Kidney (tissue), 14 donors: ENCODE data around the gene LRRC43. TPM values are rescaled to one million over a fixed set of nuclear protein-coding genes. Genes with fewer than 3 reads are reported as not detected.
"Not testable (repeated sequence)": the region's sequence is repeated elsewhere in the genome, so short reads cannot be mapped to it uniquely, and the experiment has no call there.

ENCODE experiments used
- DNase-seq, 5 donors: peaks; one replicate each; pipeline ENCODE4 v3.0.0-alpha.2; 2013 to 2020
- FAIRE-seq: peaks from 2 replicates; lab custom pipeline; 2012; peaks lifted over from hg19 to GRCh38; lab: Jason Lieb, UNC
- H3K27ac ChIP-seq, 2 donors: one replicate each; pipeline ENCODE4 v1.7.0; 2013; ENCODE audit warnings: low read depth in 2 of 2, low read length in 2 of 2, inconsistent platforms in 1 of 2
- H3K27me3 ChIP-seq: one replicate; pipeline ENCODE4 v1.7.1; 2013; ENCODE audit warnings: low read length, inconsistent platforms; ENCODE audit not compliant: control insufficient read depth, insufficient read depth
- H3K36me3 ChIP-seq, 3 donors: one replicate each; pipeline versions ENCODE4 v1.7.0 to v1.7.1; 2013; ENCODE audit warnings: low read length in 3 of 3, control low read depth in 1 of 3, inconsistent platforms in 1 of 3; ENCODE audit not compliant: insufficient read depth in 3 of 3, control insufficient read depth in 2 of 3
- H3K4me1 ChIP-seq, 3 donors: one replicate each; pipeline versions ENCODE4 v1.7.0 to v1.7.1; 2013; ENCODE audit warnings: low read length in 3 of 3, inconsistent platforms in 1 of 3, low read depth in 1 of 3; ENCODE audit not compliant: control insufficient read depth in 2 of 3, insufficient read depth in 2 of 3
- H3K4me3 ChIP-seq, 3 donors: one replicate each; pipeline versions ENCODE4 v1.7.0 to v1.8.1; 2013; ENCODE audit warnings: low read length in 3 of 3, control low read depth in 1 of 3, inconsistent platforms in 1 of 3
- H3K9ac ChIP-seq, 3 donors: one replicate each; pipeline versions ENCODE4 v1.7.0 to v1.7.1; 2013; ENCODE audit warnings: low read length in 3 of 3, control low read depth in 1 of 3, inconsistent platforms in 1 of 3
- H3K9me3 ChIP-seq, 3 donors: one replicate each; pipeline versions ENCODE4 v1.7.0 to v1.7.1; 2013; ENCODE audit warnings: low read length in 3 of 3, control low read depth in 1 of 3, inconsistent platforms in 1 of 3; ENCODE audit not compliant: control insufficient read depth in 2 of 3, insufficient read depth in 1 of 3
- CTCF ChIP-seq: IDR thresholded peaks from 3 replicates; pipeline ENCODE4 v1.5.1; 2012; ENCODE audit warnings: mild to moderate bottlenecking, moderate library complexity, borderline replicate concordance; ENCODE audit not compliant: insufficient read depth; ENCODE audit errors: extremely low read depth
- intact Hi-C: fragments of 100-400 bp; cut with DNase I; formaldehyde crosslinking; loops from one replicate; pipeline ENCODE4 v1.11.1; 2022
- polyA plus RNA-seq: library from polyadenylated mRNA; stranded (reverse); fragments of 350-450 nt; fragmentation: Illumina TruSeq; extraction: RNeasy Lipid Tissue Mini Kit (QIAGEN cat#74804); gene quantifications from one replicate; pipeline ENCODE4 v1.2.3, GENCODE V29; 2014; ENCODE audit warnings: low read depth, low replicate concordance; ENCODE audit not compliant: insufficient read depth
- total RNA-seq: library from RNA; stranded (reverse); fragmentation: NEBNext Ultra II Directional; extraction: Animal tissue kit (Norgen Biotek cat#: 25700); gene quantifications from one replicate; pipeline ENCODE4 v1.2.1, GENCODE V29; 2021
- donor health status: control.
- donor health status: control.
- donor health status: control.
- donor health status: control.
- donor health status: control.
- donor health status: DM: yes; HTN: yes; CAD: no.
- donor health status: Normal renal cell carcinoma (clear cell type).

Gene LRRC43
- total and polyA plus RNA-seq, 2 donors from 2014 or later, result 4.8 to 7.9 TPM

DNA sequence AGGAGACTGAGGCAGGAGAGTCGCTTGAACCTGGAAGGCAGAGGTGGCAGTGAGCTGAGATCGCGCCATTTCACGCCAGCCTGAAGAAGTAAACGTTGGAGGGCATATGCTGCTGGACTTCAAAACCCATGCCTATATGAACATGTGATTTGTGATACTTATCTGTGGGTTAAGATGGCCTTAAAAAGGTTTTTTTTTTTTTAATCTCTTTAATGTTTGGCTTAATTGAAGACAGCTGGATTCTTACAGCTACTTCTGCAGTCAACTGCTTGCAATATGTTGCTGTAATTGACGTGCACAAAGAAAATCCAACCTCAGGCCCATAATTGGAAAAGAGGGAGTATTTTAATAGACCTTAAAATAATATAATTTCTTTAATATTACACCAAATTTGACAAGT is 19.1 kb downstream of the LRRC43 start:
- peaks cover 4% of the 10 kb centered on the region for H3K27me3 ChIP-seq
- intact Hi-C loops, result no loop called here

GRCh38 chr12:122202811-122203210 is 19.9 kb downstream of the LRRC43 start:
- intact Hi-C loops, H3K27ac ChIP-seq, H3K9ac ChIP-seq, H3K36me3 ChIP-seq, H3K27me3 ChIP-seq, H3K4me1 ChIP-seq, FAIRE-seq, H3K9me3 ChIP-seq: not testable (repeated sequence)
- peak overlapping the region in 2 of 3 donors; percentile 66 to 74 for H3K4me3 ChIP-seq
- peak in 1 of 5 donors; percentile 32 for DNase-seq

More for the DNA sequence above, 19.1 kb downstream of the LRRC43 start:
- no peak for DNase-seq
- no peak overlapping the region for H3K9ac ChIP-seq
- H3K9me3 ChIP-seq, result no peaks in the 10 kb centered on the region
- no peak for FAIRE-seq
- no peak for TF ChIP-seq CTCF
- H3K27ac ChIP-seq, result no peak overlapping the region
- H3K4me3 ChIP-seq, result no peak overlapping the region
- H3K4me1 ChIP-seq, result peaks cover 0 to 7% (median 0%) of the 10 kb centered on the region in 3 donors
- no peaks in the 10 kb centered on the region for H3K36me3 ChIP-seq

GRCh38 chr12:122203301-122204166 is 20.6 kb downstream of the LRRC43 start, which contains the start of gene B3GNT4:
TSS of gene B3GNT4 (plus strand) at chr12:122203709. CDS start at chr12:122204619, 910 bp downstream.
- H3K9ac ChIP-seq, result no peak within 1 kb of the TSS
- peak; percentile 56 to 87 (median 79) for DNase-seq

More at GRCh38 chr12:122203301-122204166, 20.6 kb downstream of the LRRC43 start, which contains the start of gene B3GNT4:
- Histone ChIP-seq H3K27me3 (peaks cover 4% of the 10 kb centered on the region), H3K27ac (no peak within 1 kb of the TSS), H3K9me3 (no peaks in the 10 kb centered on the region), H3K36me3 (peaks cover 0 to 9% (median 9%) of the 10 kb centered on the region in 3 donors), H3K4me3 (peak within 1 kb of the TSS; percentile 48 to 74 (median 66)), H3K4me1 (peaks cover 0 to 7% (median 0%) of the 10 kb centered on the region in 3 donors)
- no peak for TF ChIP-seq CTCF
- intact Hi-C loops, result no loop called here
- no peak for FAIRE-seq
